Dermis microvascular lymphatic vessel endothelial cell (primary cell): ENCODE measurements around the gene H2BW1. TPM values are rescaled to one million over a fixed set of nuclear protein-coding genes. Genes with fewer than 3 reads are reported as not detected.
"Not testable (repeated sequence)": the region's sequence is repeated elsewhere in the genome, so short reads cannot be mapped to it uniquely, and the experiment has no call there.

Source experiments
- DNase-seq, 2 donors: peaks; one replicate each; pipeline versions ENCODE4 v3.0.0 to v3.0.0-alpha.2; 2010; ENCODE audit warnings: low read depth in 2 of 2
- total RNA-seq: library from RNA; depleted of rRNA; stranded (reverse); fragments of >200 nt; gene quantifications from 2 replicates; pipeline ENCODE4 v1.2.1, GENCODE V29; 2014

The H2BW1 gene, protein sequence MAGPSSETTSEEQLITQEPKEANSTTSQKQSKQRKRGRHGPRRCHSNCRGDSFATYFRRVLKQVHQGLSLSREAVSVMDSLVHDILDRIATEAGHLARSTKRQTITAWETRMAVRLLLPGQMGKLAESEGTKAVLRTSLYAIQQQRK
- not detected in 2 replicates for total RNA-seq

GRCh38 chrX:104013606-104014005, at the start of gene H2BW1:
Gene H2BW1 (minus strand): TSS chrX:104013708. CDS start chrX:104013576, 132 bp downstream.
- no peak for DNase-seq

DNA sequence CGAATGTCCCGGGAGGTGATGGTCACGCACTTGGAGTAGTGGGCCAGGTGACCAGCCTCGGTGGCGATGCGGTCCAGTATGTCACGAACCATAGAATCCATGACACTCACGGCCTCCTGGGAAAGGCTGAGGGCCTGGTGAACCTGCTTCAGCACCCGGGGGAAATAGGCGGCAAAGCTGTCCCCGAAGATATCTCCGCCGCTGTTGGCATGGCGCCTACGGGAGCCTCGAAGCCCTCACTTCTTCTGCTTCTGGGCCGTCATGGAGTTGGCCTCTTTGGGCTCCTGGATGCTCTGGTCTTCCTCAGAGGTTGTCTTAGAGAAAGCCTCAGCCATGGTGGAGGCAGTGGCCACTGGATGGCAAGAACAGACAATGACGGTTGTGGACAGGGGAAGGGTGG, 49.1 kb upstream of the H2BW1 start:
- DNase-seq: not testable (repeated sequence)

DNA sequence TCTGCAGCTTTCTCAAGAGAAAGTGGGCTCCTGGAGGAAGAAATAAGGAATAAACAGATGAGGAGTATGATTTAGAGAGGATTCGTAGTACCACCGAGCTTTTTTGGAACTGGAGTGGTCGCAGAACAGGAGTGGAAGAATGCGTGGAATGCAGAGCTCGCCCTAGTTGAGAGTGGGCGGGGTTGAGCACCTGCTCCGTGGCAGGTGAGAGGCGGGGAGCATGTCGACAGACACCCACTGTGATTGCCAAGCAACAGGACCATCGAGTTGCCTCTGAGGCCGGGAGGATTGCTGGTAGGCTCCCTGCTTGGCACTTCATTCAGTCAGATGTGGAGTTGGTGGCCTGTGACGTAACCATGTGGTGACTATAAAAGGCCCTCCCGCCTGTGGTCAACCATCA, 41.4 kb upstream of the H2BW1 start:
- not testable (repeated sequence) for DNase-seq

DNA sequence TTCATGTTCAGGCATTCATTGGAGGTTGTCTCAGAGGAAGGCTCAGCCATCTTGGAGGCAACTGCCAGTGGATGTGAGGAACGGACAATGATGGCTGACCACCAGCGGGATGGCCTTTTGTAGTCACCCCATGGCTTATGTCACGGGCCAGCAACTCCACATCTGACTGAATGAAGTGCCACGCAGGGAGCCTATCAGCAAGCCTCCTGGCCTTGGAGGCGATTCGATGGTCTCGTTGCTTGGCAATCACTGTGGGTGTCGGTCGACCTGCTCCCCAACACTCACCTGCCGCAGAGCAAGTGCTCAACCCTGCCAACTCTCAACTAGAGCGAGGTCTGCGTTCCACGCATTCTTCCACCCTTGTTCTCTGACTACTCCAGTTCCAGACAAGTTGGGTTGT, 33.7 kb upstream of the H2BW1 start:
- DNase-seq: no peak

DNA sequence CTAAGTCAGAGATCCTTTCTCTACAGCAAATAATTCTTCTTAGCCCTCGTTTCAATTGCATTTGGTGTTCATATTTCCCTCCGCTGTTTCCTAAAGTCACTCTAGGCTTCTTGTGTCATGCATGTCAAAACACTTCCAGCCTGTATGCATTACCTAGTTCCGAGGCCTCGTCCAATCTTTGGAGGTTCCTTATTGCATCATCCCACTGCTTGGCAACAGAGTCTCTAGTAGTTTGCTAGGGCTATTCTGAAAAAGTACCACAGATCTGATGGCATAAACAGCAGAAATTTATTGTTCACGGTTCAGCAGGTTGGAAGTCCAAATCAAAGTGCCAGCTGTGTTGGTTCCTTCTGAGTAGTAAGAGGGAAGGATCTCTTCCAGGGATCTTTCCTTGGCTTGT, 32.1 kb upstream of the H2BW1 start:
- DNase-seq: no peak

DNA sequence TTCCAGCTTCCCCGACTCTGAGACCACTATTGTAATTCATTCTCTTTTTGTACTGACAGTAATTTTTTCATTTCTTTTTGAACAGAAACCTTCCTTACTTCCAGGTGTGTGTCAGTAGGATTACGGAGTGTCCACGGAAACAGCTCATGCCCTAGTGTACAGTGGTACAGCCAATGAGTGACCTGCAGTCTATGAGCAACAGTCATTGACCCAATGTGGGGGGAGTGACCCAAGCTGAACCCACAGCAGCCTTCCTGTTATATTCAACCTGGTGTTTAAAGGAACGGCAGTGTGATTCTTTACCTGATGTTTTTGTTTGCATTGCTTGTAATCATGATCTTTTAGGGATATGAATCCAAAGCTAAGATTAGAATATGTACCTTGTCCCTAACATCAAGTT, 27.5 kb upstream of the H2BW1 start:
- DNase-seq: no peak

- DNase-seq: no peak
Observed at GRCh38 chrX:104039689-104040505, 26.4 kb upstream of the H2BW1 start, which contains the start of gene H2BW2. Gene H2BW2 (plus strand): TSS chrX:104039956. CDS start chrX:104039995, 39 bp downstream.

DNA sequence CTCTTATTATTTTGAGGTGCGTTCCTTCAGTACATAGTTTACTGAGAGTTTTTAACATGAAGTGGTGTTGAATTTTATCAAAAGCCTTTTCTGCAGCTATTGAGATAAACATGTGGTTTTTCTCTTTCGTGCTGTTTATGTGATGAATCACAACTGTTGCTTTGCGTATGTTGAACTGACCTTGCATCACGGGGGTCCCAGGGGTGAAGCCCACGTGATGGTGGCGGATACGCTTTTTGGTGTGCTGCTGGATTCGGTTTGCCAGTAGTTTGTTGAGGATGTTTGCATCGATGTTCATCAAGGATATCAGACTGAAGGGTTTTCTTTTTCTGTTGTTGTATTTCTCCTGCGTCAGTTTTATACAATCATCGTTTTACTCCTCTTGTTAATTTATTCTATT, 4.6 kb upstream of the H2BW1 start:
- no peak for DNase-seq

GRCh38 chrX:104015576-104015975, 2.1 kb upstream of the H2BW1 start:
- DNase-seq: not testable (repeated sequence)

DNA sequence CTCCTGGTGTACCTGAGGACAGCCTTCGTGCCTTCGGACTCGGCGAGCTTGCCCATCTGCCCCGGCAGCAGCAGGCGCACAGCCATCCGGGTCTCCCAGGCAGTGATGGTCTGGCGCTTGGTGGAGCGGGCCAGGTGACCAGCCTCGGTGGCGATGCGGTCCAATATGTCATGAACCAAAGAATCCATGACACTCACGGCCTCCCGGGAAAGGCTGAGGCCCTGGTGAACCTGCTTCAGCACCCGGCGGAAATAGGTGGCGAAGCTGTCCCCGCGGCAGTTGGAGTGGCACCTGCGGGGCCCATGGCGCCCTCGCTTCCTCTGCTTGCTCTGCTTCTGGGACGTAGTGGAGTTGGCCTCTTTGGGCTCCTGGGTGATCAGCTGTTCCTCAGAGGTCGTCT, 350 bp downstream of the H2BW1 start:
- no peak for DNase-seq

DNA sequence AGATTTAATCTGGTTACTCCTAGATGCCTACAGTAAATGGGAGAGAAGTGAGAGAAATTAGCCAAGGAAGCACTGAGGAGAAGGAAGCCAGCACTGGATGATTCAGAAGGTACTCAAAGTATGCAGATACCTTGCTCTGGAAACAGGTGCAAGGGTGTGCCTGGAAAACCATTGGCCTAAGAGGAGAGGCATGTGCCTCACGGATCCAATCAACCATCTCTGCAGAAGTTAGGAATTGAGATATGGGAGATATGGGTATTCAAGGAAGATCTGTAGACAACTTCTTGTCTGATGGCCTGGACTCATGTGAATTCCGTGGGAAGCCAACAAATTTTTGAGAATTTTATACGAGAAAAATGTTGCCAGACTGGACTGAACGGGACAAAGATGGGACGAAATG, 4.7 kb downstream of the H2BW1 start:
- DNase-seq: no peak

- DNase-seq: no peak
Observed at GRCh38 chrX:103999234-103999633, 14.3 kb downstream of the H2BW1 start.

DNA sequence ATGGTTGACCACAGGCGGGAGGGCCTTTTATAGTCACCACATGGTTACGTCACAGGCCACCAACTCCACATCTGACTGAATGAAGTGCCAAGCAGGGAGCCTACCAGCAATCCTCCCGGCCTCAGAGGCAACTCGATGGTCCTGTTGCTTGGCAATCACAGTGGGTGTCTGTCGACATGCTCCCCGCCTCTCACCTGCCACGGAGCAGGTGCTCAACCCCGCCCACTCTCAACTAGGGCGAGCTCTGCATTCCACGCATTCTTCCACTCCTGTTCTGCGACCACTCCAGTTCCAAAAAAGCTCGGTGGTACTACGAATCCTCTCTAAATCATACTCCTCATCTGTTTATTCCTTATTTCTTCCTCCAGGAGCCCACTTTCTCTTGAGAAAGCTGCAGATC, 30.0 kb downstream of the H2BW1 start:
- DNase-seq: not testable (repeated sequence)

DNA sequence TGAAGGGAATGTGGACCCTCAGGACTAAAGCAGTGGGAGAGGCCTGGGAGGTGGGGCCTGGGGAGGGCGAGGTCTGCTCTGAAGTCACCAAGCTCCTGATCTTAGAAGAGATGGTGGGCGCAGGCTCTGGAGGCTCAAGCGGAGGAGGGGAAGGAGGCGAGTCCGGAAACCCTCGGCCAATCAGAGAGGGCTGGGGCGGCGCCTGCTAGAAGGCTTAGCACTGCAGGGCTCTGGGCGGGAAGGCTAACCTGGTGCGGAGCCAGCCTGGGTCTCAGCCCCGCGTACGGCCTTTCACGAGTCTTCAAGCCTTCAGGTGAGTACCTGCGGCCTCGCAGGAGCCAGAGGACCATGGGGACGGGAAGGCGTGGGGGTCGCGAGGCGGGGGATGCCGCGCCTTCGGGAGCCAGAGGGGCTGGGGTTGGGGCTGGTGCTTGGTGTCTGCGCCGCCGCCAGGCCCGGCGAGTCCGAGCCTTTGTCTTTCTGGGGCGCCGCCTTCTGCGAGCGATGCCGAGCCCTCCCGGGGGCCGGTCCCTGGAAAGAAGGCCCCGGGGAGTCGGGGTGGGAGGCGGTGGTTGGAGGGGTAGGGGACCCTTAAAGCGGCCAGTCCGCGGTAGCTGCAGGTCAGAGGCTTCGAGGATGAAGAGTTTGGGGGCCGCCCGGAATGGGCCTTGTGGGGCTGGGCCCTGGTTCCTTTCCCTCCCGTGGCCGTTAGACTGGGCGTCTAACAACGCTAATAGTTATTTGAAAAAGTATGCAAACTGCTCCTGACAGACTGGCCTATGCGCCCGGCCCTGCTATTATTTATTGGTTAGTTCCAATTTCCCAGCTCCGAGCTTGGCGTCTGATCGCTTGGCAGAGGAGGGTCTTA, 50.9 kb downstream of the H2BW1 start, which contains the start of gene TMSB15B:
TMSB15B (plus strand) TSS at position 217 of the 868 bp plus-strand sequence.
- not testable (repeated sequence) for DNase-seq

Other genes starting within 250 kb of the H2BW1 start
- gene PLP1, start 236.9 kb downstream of the H2BW1 start, total RNA-seq: 0.13 and 1.0 TPM in 2 replicates
- 0.39 and 1.0 TPM in 2 replicates for gene RAB9B, start 181.5 kb downstream of the H2BW1 start, total RNA-seq
- gene TMSB15B, start 51.1 kb downstream of the H2BW1 start, total RNA-seq: 2.8 and 8.3 TPM in 2 replicates
- not detected in 2 replicates for gene H2BW2, start 26.2 kb upstream of the H2BW1 start, total RNA-seq
- gene TMSB15C, start 62.5 kb upstream of the H2BW1 start, total RNA-seq: 4.7 and 10.9 TPM in 2 replicates
- 1.2 and 3.3 TPM in 2 replicates for gene ZCCHC18, start 98.8 kb upstream of the H2BW1 start, total RNA-seq
- gene SLC25A53, start 143.3 kb upstream of the H2BW1 start, total RNA-seq: 7.6 and 8.5 TPM in 2 replicates
- gene FAM199X, start 152.7 kb upstream of the H2BW1 start, total RNA-seq: 22.6 and 23.5 TPM in 2 replicates
- gene ESX1, start 241.2 kb upstream of the H2BW1 start, total RNA-seq: under 0.01 and 0.13 TPM in 2 replicates